ENCODE results near the gene CMIP.
"Not testable (repeated sequence)": the region's sequence is repeated elsewhere in the genome, so short reads cannot be mapped to it uniquely, and the experiment has no call there.

Gene CMIP

DNA sequence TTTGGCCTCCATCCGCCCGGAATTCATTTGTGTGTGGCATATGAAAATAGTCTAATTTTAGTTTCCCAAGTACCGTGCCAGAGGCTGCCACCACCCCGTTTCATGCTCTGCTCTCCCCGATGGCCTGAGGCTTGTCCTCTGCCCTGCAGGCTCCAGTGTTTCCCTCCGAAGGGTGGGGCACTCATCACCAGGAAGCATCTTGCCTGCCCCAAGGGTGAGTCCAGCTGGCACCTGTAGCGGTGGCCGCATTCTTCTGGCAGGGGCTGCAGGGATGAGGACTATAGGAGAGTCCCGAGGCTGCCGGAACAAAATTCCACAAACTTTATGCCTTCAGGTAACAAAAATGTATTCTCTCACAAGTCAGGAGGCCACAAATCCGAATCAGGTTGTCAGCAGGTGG, 23.1 kb upstream of the CMIP start:
- no peak for DNase-seq

DNA sequence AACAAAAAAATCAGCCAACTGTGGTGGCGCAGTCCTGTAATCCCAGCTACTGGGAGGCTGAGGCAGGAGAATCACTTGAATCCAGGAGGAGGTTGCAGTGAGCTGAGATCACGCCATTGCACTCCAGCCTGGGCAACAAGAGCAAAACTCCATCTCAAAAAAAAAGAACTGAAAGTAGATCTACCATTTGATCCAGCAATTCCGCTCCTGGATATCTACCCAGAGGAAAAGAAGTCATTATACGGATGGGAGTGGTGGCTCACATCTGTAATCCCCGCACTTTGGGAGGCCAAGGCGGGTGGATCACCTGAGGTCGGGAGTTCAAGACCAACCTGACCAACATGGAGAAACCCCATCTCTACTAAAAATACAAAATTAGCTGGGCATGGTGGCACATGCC, 22.5 kb upstream of the CMIP start:
- DNase-seq = not testable (repeated sequence)

DNA sequence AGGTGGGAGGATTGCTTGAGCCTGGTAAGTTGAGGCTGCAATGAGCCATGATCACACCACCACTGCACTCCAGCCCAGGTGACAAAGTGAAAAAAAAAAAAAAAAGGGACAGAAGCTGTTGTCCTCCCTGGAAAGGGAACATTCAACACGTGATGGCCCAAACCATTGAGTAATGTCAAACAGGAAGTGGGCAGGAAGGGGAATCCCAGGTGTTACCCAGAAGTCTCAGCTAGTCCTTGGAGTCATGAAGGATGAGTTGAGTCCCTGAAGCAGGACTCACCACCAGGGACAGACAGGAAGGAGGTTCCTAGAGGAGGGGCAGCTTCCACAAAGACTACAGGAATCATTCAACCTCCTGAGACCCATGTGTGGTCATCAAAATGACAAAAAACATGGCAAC, 19.8 kb upstream of the CMIP start:
- no peak for DNase-seq

DNA sequence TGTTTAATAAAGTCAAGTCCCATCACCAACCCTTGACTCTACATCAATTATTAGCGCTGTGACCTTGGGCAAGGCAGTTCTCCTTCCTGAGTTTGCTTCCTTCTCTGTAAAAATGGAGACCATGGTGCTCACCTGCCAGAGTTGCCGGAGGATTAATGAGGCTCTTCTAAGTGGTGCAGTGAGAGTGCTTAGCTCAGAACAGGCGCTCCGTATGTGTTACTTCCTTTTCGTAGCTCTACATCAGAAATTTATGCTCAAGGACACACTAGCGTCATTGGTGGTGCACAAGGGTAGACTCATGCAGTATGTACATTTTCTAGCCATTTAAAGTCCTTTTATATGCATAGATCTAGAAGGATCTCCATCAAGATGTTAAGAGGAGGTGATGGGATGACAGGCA, 17.4 kb upstream of the CMIP start:
- DNase-seq = peak; percentile 32

DNA sequence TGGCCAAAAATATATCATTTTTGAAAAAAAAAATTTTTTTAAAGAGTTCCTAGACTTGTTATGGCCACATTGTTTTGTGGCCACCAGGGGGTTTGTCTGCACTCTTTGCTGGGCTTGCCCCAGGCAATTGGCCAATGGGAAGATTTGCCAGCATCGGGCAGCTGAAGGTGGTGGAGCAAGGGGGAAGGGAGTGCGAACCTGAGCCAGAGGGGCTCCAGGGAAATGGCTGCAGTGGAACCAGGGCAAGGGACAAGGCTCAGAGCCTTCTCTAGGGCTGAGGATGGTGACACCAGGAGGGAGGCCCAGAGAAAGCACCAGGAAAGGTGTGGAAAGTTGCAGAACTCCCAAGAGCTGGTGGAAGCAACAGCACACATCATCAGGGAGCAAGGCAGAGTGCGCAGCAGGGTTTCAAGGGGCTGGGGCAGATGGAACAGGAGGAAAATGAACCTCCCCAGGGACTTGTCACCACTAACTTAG, 15.5 kb upstream of the CMIP start:
- DNase-seq = no peak

DNA sequence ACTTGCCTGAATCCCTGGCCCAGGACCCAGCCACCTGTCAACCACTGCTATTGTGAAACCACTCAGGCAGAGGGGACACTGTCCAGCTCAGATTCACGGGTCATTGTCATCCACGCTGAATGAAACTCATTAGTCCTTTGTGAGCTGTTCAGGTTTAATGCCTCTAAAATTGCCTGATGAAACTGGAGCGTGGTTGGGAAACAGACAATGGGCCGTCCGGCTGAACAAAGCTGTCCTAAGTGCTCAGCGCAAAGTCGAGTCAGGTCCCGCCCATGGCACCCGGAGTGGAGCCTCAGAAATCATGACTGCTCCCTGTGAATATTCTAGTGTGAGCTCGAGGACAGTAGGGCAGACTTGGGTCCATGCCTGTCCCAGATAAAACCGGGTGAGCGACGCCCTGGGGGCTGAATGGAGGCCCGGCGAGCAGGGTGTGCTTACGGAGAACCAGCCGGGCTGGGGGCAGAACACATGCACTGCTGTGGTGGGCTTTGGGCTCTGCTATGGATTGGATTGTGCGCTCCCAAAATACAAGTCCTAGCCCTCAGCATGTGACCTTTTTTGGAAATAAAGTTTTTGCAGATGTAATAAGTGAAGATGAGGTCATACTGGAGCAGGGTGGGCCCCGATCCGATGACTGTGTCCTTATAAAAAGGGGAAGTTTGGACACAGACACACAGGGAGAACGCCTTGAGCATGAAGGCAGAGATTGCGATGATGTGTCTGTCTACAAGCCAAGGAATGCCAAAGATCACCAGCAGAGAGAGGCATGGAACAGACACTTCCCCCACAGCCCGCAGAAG, 12.9 kb upstream of the CMIP start:
- no peak for DNase-seq

DNA sequence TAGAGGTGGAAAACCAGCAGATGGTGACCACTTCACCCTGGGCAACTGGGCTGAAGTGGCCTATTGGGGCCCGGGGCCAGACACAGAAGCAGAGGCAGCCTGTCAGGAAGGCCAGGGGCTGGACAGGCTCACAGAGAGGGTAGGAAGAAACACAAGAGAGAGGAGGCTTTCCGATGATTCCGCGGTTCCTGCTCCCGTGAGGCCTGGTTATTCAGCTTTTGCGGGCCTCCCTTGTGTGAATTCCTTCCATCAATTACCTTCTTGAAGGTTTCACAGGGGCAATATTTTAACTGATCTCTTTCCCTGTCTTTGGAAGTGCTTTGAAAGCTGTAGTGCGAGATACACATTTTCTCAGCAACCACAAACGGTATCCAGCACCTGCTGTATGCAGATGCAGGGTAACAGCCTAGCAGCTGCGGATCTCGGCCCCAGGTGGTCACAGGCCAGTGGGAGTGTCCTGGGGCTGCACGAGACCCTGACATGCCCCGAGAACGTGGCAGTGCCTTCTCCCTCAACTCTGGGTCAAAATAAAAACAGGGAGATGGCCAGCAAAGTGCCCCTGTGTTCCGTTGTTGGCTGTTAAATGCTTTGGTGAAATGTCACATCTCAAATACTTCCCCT, 11.6 kb upstream of the CMIP start:
- DNase-seq = no peak

DNA sequence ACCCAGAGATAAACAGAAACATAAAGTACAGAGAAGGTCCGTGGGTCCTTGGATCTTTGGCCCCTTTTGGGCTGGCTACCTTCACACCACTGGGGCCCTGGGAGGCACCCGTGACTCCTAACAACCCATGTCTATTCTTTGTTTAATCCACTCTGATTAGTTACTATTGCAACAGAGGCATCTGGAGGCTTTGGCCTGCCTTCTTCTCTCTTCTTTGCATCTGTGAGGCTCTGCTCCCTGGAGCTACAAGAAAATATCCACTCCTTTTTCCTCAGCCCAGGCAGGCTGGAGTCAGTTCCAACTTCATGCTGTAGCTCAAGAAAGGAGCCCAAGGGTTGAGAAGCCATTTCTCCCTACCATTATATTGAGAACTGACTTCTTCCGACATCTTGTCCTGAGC, 9.5 kb upstream of the CMIP start:
- no peak for DNase-seq

DNA sequence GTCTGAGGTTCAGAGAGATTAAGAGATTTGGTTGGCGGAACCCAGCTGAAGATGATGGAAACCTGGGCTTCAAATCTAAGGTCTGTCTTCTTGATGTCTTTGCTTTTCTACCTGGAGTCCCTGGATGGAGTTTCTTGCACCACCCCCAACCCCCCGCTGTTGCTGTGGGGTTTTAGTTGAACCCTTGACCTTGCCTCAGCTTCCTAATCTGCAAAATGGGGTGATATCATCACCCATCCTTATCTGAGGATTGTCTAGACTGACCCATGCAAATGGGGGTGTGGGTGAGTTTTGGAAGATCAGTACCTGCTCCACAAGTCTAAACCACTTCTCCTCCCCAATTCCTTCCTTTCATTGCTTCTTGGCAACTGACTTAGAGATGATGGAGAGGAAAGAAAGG, 9.0 kb upstream of the CMIP start:
- DNase-seq = no peak

DNA sequence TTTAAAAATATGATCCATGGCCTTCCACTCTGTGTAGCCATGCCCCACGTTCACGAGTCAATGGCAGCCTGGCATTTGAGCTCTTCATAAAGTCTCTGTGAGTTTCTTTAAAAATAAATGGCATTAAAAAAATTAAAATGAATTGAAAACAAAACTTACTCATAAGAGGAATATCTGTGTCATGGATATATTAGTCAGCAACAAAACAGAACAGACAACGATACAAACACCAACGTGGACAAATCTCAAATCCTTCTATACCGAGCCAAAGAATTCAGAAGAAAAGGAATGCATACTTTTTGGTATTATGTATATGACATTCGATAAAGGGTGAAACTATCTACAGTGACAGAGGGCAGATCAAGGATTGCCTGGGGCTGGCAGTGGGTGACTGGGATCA, 8.2 kb upstream of the CMIP start:
- DNase-seq = no peak

DNA sequence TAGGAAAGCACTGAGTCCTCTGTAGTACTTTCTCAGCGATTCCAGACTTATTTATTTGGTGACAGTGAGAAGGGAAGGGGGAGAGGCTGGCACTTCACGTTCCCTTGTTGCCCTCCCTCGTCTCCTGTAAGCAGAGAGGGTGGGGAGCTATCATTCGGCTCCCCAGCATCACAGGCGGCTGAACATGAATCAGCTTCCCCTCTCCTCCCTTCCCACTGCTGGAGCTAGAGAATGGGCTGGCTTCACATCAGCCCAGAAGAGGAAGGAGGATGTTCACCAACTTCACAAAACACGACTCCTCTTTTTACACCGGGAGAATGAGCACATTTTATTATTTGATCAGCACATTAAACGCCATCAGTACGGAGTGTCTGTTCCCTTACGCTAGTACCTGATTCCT, 6.7 kb upstream of the CMIP start:
- DNase-seq = no peak

DNA sequence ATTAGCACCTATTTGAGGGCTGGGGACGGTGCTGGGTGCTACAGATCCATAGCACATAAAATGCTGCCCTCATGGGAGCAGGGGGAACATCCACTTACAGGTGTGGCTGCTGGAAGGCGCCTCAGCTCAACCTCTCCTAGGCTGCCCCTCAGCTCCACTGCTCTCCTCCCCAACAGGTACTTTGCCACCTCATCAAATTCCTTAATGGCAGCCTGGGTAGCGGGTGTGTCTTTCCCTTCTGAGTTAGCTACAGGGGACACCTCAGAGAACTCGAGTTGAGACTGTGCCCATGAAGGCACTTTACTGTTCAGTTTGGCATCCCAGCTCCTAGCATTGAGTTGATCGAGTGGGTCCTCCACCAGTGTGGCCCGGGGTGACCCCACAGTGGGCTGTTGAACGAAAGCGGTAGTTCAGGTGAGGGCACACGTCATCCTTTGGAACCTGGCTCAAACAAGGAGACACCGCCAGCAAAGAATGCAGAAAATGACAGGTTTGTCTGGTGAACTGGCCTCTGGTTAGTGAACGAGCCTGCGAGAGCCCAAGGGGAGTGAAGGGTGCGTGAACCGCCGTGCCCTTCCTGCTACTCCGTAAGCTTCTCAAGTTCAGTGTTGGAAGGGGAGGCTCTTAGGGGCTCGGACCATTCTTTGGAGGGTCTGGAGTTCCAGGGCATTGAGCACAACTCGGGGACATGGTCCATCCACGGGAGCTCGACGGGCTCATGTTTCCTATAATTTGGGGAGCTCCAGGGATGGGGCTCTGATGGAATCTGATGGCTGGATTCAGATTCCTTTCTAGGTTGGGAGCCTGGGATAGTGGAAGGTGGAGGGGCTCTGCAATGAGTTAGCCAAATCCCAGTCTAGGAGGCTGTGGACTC, 3.5 kb upstream of the CMIP start:
- no peak for DNase-seq

DNA sequence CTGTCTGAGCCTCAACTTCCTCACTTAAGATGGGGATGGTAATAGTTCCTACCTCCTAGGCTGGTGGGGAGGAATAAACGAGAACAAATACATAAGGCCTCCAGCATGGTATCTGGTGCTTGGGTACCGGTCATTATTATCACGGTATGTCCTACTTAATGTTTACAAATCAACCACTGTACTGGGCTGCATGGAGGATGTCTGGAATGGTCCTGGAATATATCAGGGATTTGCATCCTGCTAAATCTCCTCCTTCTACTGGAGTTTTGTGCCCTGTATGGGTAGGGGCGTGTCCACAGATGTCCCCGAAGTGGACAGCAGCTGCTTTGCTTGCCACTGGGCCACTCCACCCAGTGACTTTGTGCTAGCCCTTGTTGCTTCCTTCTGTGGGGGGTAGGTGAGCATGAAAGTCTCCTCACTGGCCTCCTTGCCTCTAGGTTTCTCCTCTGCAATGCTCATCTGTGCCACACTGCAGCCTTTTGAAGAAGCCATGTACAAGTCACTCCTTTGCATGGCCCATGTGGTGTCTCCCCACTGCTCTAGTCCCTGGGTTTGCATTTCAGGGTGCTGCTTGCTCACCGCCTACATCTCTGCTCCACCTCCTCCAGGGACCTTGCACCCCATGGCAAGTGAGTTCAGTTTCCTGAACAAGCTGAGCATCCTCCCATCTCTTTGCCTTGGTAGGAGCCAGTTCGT, 2.2 kb upstream of the CMIP start:
- no peak for DNase-seq

DNA sequence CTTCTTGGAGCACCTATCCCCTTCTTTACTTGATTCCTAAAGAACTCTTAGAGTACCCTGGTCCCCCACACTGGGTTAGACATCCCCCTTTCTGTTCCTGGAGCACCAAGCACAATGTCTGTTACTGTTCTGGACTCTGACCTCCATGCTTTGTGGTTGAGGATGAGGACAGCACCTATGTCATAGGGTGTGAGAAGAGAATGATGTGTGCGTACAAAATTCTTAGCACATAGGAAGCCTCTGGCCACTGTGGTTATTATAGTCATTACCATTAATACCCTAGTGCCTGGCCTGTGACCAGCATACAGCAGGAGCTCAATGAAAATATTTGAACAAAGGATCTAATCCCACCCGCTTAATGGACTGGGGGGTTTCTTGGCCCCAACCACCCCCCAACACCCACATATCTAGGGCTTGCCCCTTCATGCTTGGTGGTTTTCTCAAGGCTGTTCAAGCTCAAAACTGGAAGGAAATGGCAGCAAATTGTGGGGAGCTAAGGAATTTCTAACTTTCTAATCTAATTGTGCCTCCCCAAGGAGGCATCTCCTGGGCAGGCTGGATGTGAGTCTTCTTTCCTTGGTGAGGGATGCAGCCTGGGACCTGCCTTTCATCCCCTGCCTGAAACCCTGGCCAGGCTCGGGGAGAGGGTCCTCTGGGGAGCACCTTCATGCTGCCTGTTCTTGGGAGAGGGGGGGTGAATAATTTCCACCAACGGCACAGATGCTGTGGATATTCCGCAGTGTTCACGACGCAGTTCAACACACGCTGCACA, 1.5 kb upstream of the CMIP start:
- DNase-seq = no peak

DNA sequence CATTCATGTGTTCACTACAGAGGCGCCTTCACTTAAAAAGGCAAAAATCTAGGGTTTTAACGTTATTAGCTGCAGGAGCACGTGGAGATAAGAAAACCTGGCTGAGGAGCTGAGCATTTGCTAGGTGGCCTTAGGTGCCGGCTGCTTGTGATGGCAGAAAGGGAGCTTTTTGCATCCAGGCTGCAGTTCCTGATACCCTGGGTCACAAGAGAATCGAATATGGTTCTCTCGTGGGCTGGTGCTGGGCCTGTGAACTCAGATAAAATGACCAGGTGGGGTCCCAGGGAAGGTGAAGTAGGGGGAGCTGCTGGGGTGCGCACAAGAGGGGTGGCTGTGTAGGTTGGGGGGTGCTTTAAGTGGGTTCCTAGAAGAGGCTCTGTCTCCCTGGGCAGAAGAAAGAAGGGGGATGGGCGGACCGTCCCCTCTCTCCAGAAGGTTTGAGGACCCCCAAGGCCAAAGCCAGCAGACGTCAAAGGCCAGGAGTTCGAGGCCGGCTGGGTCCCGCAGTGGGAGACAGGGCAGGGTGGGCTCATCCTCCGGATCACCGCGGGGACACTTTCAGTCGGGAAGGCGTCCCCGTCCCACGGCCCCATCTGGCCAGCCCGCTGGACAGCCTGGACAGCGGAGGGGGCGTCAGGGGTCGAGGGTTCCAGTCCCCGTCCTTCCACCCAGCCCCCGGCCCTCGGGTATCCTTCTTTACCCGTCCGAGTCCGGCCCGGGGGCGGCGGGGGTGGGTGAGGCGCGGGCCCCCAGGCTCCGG, 740 bp upstream of the CMIP start:
- no peak for DNase-seq

DNA sequence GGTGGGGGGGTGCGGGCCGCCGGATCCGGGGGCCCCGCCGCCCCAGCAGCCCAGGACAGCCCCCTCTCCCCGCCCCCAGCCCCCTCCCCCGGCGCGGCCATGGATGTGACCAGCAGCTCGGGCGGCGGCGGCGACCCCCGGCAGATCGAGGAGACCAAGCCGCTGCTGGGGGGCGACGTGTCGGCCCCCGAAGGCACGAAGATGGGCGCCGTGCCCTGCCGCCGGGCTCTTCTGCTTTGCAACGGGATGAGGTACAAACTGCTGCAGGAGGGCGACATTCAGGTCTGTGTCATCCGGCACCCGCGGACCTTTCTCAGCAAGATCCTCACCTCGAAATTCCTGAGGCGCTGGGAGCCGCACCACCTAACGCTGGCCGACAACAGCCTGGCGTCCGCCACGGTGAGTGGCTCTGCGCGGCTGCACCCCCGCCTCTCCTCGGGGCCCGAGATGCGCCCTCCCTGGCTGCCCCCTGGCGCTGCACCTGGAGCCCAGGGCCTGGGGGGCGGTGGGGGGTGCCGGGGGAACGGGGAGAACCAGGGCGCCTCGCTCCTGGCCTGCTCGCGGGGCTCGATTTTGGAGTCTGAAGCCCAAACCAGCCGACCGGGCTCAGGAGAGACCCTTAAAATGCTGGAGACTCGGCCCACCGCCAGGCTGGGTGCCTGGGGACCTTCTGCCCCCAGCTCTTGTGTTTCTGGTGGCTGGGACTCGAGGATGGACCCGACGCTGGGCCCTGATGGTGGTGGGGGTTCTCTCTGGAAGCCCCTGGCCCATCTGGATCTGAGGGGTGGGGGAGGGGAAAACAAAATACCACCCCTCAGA, 744 bp downstream of the CMIP start:
- DNase-seq = no peak

DNA sequence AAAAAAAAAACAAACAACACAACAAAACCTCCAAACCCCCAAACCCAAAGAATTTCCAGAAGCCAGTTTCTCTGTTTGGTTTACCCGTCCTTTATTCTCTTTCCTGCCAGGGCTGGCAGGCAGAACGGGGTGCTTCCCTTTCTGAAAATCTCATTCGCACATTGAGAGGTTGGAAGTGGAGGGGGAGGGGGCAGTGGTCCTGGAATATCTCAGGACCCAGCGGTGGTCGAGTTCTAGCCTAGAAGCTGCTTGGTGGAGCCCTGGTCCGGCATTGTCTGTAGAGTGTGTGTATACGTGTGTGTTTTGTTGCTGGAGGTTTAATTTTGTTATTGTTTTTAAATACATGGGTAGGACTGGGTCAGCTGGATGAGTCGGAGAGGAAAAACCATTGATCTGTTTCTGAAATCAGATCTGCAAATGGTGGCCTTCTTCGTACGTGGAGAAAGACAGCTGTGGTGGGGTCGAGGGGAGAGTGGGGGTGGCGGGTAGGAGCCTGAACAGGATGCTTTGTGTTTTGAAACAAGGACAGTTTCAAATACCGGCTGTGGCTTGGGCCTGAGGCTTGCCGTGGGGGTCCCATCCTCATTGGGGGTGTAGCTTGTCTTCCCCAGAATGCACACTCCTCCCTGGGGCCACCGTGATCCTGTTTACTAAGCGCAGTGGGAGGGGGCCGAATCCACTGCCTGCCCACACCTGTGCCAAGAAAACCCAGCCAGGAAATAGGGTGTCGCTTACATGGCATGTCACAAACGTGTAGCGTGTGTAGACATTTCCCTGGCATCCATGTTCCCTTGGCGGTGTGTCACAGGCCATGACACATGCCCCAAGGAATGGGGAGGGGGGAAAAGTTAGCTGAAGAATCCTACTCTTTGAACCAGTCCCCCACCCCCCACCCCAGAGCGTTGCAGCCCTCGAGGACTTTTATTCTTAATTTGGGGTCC, 1.6 kb downstream of the CMIP start:
- peak; percentile 42 for DNase-seq

DNA sequence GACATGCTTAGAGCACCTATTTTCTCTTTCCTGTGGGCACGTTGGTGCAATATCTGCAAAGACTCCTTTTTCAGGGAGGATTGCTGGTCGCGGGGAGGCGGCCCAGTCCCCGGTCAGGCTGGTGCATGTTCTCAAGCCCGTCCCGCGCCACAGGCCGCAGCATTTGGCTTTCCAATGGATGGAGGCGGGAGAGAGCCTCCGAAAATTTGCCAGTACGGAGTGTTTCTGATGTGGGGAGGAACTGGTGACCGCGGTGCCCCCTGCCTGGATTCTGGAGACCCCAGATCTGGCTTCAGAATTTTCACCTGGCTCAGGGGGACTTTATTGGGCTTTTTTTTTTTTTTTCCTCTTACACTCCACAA, 2.3 kb downstream of the CMIP start:
- DNase-seq = no peak

DNA sequence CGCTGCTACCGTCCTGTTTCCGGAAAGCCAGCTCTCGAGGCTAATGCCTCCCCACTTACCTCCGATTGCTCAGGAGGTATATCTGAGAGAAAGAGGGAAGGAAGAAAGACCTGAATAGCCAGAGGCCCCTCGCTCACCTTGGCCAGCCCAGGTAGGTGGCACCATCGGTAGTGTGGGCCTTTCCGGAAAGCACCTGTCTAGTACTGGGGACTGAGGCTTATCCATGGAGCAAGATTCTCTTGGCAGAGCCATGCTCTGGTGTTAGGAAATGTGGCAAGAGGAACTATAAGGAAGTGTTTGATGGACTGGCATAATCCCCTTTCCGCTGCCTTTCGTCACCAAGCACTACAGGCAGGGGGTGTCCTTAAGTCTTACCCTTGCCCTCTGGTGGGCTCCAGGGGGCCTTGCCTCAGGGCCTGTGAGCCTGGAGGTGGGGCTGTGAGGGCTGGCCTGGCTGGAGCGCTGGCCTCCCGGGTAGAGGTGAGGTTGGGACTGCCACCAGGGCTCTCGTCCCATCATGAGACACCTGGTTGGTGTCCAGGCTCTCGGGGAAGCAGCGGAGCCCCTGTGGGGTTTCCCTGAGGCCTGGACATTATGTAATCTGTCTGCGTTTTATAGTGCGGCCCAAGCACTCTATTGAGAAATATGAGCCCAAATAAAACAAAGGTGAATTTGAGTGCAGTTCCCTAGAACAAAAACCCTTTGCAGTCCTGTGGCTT, 2.9 kb downstream of the CMIP start:
- DNase-seq = peak; percentile 8

Measured in DMS153 (cell line).